Parathyroid adenoma (tissue), 2 donors: ENCODE data around the gene ARHGAP6.

Source experiments
- H2AFZ ChIP-seq: fragments of 300-600 bp; sonication (generic); one replicate; pipeline ENCODE4 v1.7.0; 2017; ENCODE audit warnings: antibody characterized with exemption, mild to moderate bottlenecking
- H3K27ac ChIP-seq: fragments of 300-600 bp; sonication (generic); one replicate; pipeline ENCODE4 v1.7.0; 2017
- H3K27me3 ChIP-seq: fragments of 300-600 bp; sonication (generic); one replicate; pipeline ENCODE4 v1.7.0; 2017; ENCODE audit warnings: low read length; ENCODE audit not compliant: control insufficient read depth, insufficient read depth
- H3K36me3 ChIP-seq: fragments of 300-600 bp; sonication (generic); one replicate; pipeline ENCODE4 v1.7.0; 2017; ENCODE audit warnings: low read length; ENCODE audit not compliant: control insufficient read depth, insufficient read depth
- H3K4me1 ChIP-seq: fragments of 300-600 bp; sonication (generic); one replicate; pipeline ENCODE4 v1.7.0; 2017; ENCODE audit warnings: control low read depth
- H3K4me2 ChIP-seq: fragments of 300-600 bp; sonication (generic); one replicate; pipeline ENCODE4 v1.7.0; 2017; ENCODE audit warnings: low read length
- H3K4me3 ChIP-seq: fragments of 300-600 bp; sonication (generic); one replicate; pipeline ENCODE4 v1.7.0; 2017; ENCODE audit warnings: low read depth, low read length
- H3K79me2 ChIP-seq: fragments of 300-600 bp; sonication (generic); one replicate; pipeline ENCODE4 v1.7.0; 2017; ENCODE audit warnings: control low read depth
- H3K9ac ChIP-seq: fragments of 300-600 bp; sonication (generic); one replicate; pipeline ENCODE4 v1.7.0; 2017; ENCODE audit warnings: mild to moderate bottlenecking
- H3K9me3 ChIP-seq: fragments of 300-600 bp; sonication (generic); one replicate; pipeline ENCODE4 v1.7.0; 2017; ENCODE audit warnings: low read length; ENCODE audit not compliant: control insufficient read depth
- TF ChIP-seq, protein P1 (sequence below): fragments of 300-600 bp; sonication (generic); IDR thresholded peaks from one replicate; pipeline ENCODE4 v1.7.0; 2017; ENCODE audit warnings: antibody characterized with exemption, mild to moderate bottlenecking
- donor health status: primary hyperparathyroidism.

ARHGAP6 gene

DNA sequence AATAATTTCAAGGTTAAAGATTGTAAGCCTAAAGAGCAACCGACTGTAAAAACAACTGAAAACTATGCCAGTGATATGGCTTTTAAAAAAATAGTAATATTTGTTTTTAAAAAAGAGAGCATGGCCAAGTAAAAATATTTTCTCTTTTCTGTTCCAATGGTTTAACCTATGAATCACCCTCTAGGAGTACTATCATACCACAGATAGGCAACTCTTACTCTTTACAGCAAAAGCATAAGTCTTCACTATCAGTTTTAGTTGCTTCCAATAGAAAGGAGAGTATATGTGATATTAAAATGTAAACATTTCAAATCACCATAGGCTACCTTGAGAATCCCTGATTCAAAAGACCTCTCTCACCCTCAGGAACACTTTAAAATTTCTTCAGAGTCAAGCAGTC lies 269.9 kb downstream of the ARHGAP6 start:
- H3K27me3 ChIP-seq = no peaks in the 10 kb centered on the region
- H3K79me2 ChIP-seq = no peaks in the 10 kb centered on the region
- TF ChIP-seq, protein P1, sequence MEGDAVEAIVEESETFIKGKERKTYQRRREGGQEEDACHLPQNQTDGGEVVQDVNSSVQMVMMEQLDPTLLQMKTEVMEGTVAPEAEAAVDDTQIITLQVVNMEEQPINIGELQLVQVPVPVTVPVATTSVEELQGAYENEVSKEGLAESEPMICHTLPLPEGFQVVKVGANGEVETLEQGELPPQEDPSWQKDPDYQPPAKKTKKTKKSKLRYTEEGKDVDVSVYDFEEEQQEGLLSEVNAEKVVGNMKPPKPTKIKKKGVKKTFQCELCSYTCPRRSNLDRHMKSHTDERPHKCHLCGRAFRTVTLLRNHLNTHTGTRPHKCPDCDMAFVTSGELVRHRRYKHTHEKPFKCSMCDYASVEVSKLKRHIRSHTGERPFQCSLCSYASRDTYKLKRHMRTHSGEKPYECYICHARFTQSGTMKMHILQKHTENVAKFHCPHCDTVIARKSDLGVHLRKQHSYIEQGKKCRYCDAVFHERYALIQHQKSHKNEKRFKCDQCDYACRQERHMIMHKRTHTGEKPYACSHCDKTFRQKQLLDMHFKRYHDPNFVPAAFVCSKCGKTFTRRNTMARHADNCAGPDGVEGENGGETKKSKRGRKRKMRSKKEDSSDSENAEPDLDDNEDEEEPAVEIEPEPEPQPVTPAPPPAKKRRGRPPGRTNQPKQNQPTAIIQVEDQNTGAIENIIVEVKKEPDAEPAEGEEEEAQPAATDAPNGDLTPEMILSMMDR = no peak
- H2AFZ ChIP-seq = no peak overlapping the region
- H3K36me3 ChIP-seq = no peaks in the 10 kb centered on the region
- no peaks in the 10 kb centered on the region for H3K4me1 ChIP-seq
- no peaks in the 10 kb centered on the region for H3K9me3 ChIP-seq
- no peak overlapping the region for H3K4me3 ChIP-seq
- no peak overlapping the region for H3K4me2 ChIP-seq
- H3K9ac ChIP-seq = no peak overlapping the region
- no peak overlapping the region for H3K27ac ChIP-seq

GRCh38 chrX:11393949-11394654 lies 271.6 kb downstream of the ARHGAP6 start:
- Histone ChIP-seq H3K4me2 (no peak overlapping the region), H3K79me2 (no peaks in the 10 kb centered on the region), H3K9ac (no peak overlapping the region), H2AFZ (no peak overlapping the region), H3K27ac (no peak overlapping the region), H3K4me3 (no peak overlapping the region), H3K36me3 (no peaks in the 10 kb centered on the region), H3K27me3 (no peaks in the 10 kb centered on the region), H3K4me1 (no peaks in the 10 kb centered on the region), H3K9me3 (no peaks in the 10 kb centered on the region)
- TF ChIP-seq, protein P1 = no peak

- Histone ChIP-seq H3K36me3 (no peaks in the 10 kb centered on the region), H3K4me3 (no peak overlapping the region), H3K4me1 (peaks cover under 1% of the 10 kb centered on the region), H3K27me3 (no peaks in the 10 kb centered on the region), H3K27ac (no peak overlapping the region), H3K79me2 (no peaks in the 10 kb centered on the region), H3K4me2 (no peak overlapping the region), H3K9me3 (no peaks in the 10 kb centered on the region), H3K9ac (no peak overlapping the region), H2AFZ (no peak overlapping the region)
- TF ChIP-seq, protein P1 = no peak
These were observed 278.9 kb downstream of the ARHGAP6 start for GRCh38 chrX:11386812-11387211.

DNA sequence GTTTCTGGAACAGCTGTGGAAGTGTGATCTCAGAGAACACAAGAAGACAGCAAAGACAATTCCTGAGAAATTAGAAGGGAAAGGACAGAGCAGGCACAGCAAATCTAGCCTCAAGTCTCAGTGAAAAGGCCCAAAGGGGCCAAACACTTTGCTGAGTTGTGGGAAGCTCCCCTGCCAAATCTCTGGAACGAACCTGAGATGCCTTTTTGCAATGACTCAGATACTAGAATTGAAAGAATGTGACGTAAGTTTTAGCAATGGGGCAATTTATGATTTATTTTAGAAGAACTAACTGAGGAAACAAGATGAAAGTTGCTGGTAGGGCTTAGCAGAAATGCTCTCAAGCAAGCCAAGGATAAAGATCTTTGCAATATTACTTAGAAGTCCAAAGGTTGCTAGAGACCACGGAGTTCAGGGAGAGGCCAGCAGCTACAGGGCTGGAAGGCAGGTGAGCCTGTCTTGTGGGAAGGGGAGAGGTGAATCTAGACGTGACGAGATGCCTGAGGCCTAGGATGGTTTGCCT lies 279.7 kb downstream of the ARHGAP6 start:
- Histone ChIP-seq H2AFZ (no peak overlapping the region), H3K9ac (no peak overlapping the region), H3K36me3 (no peaks in the 10 kb centered on the region), H3K4me1 (peaks cover 5% of the 10 kb centered on the region), H3K9me3 (no peaks in the 10 kb centered on the region), H3K79me2 (no peaks in the 10 kb centered on the region), H3K4me2 (no peak overlapping the region), H3K27ac (peak overlapping the region; percentile 29), H3K27me3 (no peaks in the 10 kb centered on the region), H3K4me3 (no peak overlapping the region)
- TF ChIP-seq, protein P1 = no peak

- Histone ChIP-seq H3K27ac (no peak overlapping the region), H2AFZ (no peak overlapping the region), H3K79me2 (no peaks in the 10 kb centered on the region), H3K4me2 (no peak overlapping the region), H3K27me3 (no peaks in the 10 kb centered on the region), H3K9me3 (no peaks in the 10 kb centered on the region), H3K9ac (no peak overlapping the region), H3K36me3 (no peaks in the 10 kb centered on the region), H3K4me1 (peaks cover 5% of the 10 kb centered on the region), H3K4me3 (no peak overlapping the region)
- TF ChIP-seq, protein P1 = no peak
These were observed 282.8 kb downstream of the ARHGAP6 start for GRCh38 chrX:11382930-11383329.
